HG03342 (cell line): Measurements from ENCODE around the gene TPM1.

ENCODE experiments used
- ATAC-seq: cut with Tn5 transposase; IDR thresholded peaks from one replicate; pipeline ENCODE4 v1.9.1; 2021; ENCODE audit warnings: mild to moderate bottlenecking, moderate library complexity; ENCODE audit not compliant: unreplicated experiment

The TPM1 gene

GRCh38 chr15:63040954-63041353 lies 1.6 kb upstream of the TPM1 start:
- no peak for ATAC-seq

- ATAC-seq, result no peak
Measured at GRCh38 chr15:63041402-63041973, 1.1 kb upstream of the TPM1 start.

GRCh38 chr15:63042877-63043334 lies 359 bp downstream of the TPM1 start:
- no peak for ATAC-seq

- ATAC-seq, result no peak
Measured at GRCh38 chr15:63043335-63044076, 959 bp downstream of the TPM1 start.

- ATAC-seq, result no peak
Measured at GRCh38 chr15:63044077-63044644, 1.6 kb downstream of the TPM1 start.

GRCh38 chr15:63044645-63045464 lies 2.3 kb downstream of the TPM1 start:
- no peak for ATAC-seq

GRCh38 chr15:63045465-63045840 lies 2.9 kb downstream of the TPM1 start:
- ATAC-seq, result no peak

GRCh38 chr15:63045879-63046278 lies 3.3 kb downstream of the TPM1 start:
- no peak for ATAC-seq

- no peak for ATAC-seq
Measured at GRCh38 chr15:63046917-63047760, 4.6 kb downstream of the TPM1 start.

GRCh38 chr15:63047792-63048114 lies 5.2 kb downstream of the TPM1 start:
- no peak for ATAC-seq

- peak; percentile 76 for ATAC-seq
Measured at GRCh38 chr15:63048115-63048775, 5.7 kb downstream of the TPM1 start.

- peak; percentile 20 for ATAC-seq
Measured at GRCh38 chr15:63048776-63049665, 6.5 kb downstream of the TPM1 start.

GRCh38 chr15:63049783-63050371 lies 7.3 kb downstream of the TPM1 start:
- no peak for ATAC-seq

- ATAC-seq, result no peak
Measured at GRCh38 chr15:63050731-63051155, 8.2 kb downstream of the TPM1 start.

- no peak for ATAC-seq
Measured at GRCh38 chr15:63051156-63052066, 8.9 kb downstream of the TPM1 start.

- ATAC-seq, result no peak
Measured at GRCh38 chr15:63052077-63052841, 9.7 kb downstream of the TPM1 start.
